ENCODE results near the gene CADPS2.

GRCh38 chr7:122550545-122550944, 335.7 kb downstream of the CADPS2 start:
- no peak for TF ChIP-seq MAFK (IDR thresholded peaks at IDR 0.05; ENCODE audit: low read depth, low read length)
- no peak for TF ChIP-seq USF2 (IDR thresholded peaks at IDR 0.05; ENCODE audit: low read depth, low read length)
- no peak for TF ChIP-seq CTCF (conservative IDR thresholded peaks at IDR 0.05; ENCODE audit: low read depth, low read length)
- no peak for TF ChIP-seq BHLHE40 (IDR thresholded peaks at IDR 0.05; ENCODE audit: low read depth, low read length)
- no peak for TF ChIP-seq SMC3 (IDR thresholded peaks at IDR 0.05; ENCODE audit: low read depth, low read length)
- no peak for TF ChIP-seq POLR2A (IDR thresholded peaks at IDR 0.05; ENCODE audit: low read depth, low read length)
